ENCODE results near the gene PAK5.
"Not testable (repeated sequence)": the region's sequence is repeated elsewhere in the genome, so short reads cannot be mapped to it uniquely, and the experiment has no call there.

DNA sequence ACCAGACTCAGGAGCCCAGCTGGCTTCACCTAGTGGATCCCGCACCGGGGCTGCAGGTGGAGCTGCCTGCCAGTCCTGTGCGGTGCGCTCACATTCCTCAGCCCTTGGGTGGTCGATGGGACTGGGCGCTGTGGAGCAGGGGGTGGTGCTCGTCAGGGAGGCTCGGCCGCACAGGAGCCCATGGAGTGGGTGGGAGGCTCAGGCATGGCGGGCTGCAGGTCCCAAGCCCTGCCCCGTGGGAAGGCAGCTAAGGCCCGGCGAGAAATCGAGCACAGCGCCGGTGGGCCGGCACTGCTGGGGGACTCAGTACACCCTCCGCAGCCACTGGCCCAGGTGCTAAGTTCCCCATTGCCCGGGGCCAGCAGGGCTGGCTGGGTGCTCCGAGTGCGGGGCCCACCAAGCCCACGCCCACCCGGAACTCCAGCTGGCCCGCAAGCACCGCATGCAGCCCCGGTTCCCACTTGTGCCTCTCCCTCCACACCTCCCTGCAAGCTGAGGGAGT, 197.3 kb downstream of the PAK5 start:
- not testable (repeated sequence) for TF ChIP-seq POLR2A (IDR thresholded peaks at IDR 0.05)
- TF ChIP-seq, protein P1, sequence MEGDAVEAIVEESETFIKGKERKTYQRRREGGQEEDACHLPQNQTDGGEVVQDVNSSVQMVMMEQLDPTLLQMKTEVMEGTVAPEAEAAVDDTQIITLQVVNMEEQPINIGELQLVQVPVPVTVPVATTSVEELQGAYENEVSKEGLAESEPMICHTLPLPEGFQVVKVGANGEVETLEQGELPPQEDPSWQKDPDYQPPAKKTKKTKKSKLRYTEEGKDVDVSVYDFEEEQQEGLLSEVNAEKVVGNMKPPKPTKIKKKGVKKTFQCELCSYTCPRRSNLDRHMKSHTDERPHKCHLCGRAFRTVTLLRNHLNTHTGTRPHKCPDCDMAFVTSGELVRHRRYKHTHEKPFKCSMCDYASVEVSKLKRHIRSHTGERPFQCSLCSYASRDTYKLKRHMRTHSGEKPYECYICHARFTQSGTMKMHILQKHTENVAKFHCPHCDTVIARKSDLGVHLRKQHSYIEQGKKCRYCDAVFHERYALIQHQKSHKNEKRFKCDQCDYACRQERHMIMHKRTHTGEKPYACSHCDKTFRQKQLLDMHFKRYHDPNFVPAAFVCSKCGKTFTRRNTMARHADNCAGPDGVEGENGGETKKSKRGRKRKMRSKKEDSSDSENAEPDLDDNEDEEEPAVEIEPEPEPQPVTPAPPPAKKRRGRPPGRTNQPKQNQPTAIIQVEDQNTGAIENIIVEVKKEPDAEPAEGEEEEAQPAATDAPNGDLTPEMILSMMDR (IDR thresholded peaks at IDR 0.05): not testable (repeated sequence)

All from esophagus squamous epithelium (tissue), 4 donors.